WTC11 (cell line): Measurements from ENCODE around the gene LEKR1. TPM values are rescaled to one million over a fixed set of nuclear protein-coding genes. Genes with fewer than 3 reads are reported as not detected.

Source experiments
- ATAC-seq: fragments of 200-7000 bp; cut with Tn5 transposase; 2 replicates; pipeline ENCODE4 v1.10.0; 2021; ENCODE audit warnings: mild to moderate bottlenecking, moderate library complexity
- CTCF ChIA-PET: fragments of 300-600 bp; sonication (Branson Sonifier 250); formaldehyde crosslinking; loops from one replicate; lab custom pipeline; 2021; ENCODE audit warnings: antibody characterized with exemption; lab: Charles Lee
- POLR2A ChIA-PET: fragments of 350-600 bp; sonication (Branson Sonifier 250); formaldehyde crosslinking; loops from one replicate; lab custom pipeline; 2021; ENCODE audit warnings: antibody characterized with exemption; lab: Charles Lee
- DNase-seq: peaks from one replicate; pipeline ENCODE4 v3.0.0; 2021; ENCODE audit warnings: low spot score
- H3K27ac Mint-ChIP-seq: 2 replicates; pipeline ENCODE4 v1.8.0; 2021; ENCODE audit warnings: mixed read lengths
- H3K27me3 Mint-ChIP-seq: 2 replicates; pipeline ENCODE4 v1.8.0; 2021; ENCODE audit warnings: low read depth, mild to moderate bottlenecking, moderate library complexity, mixed read lengths
- H3K36me3 Mint-ChIP-seq: 2 replicates; pipeline ENCODE4 v1.8.0; 2021; ENCODE audit warnings: mixed read lengths
- H3K4me1 Mint-ChIP-seq: 2 replicates; pipeline ENCODE4 v1.8.0; 2022; ENCODE audit warnings: mixed read lengths
- H3K4me3 Mint-ChIP-seq: 2 replicates; pipeline ENCODE4 v1.8.0; 2021; ENCODE audit warnings: mild to moderate bottlenecking, moderate library complexity, mixed read lengths
- H3K9me3 Mint-ChIP-seq: 2 replicates; pipeline ENCODE4 v1.8.0; 2021; ENCODE audit warnings: mixed read lengths
- AFF4 ChIP-seq: sonication (generic); formaldehyde crosslinking; IDR thresholded peaks from 2 replicates; pipeline ENCODE4 v1.8.1; 2023; ENCODE audit warnings: mild to moderate bottlenecking, missing genetic modification reagents, borderline replicate concordance
- ATF3 ChIP-seq: sonication (generic); formaldehyde crosslinking; conservative IDR thresholded peaks from 2 replicates; pipeline ENCODE4 v1.8.1; 2022; ENCODE audit warnings: mild to moderate bottlenecking, missing genetic modification reagents
- CREB1 ChIP-seq: sonication (generic); formaldehyde crosslinking; IDR thresholded peaks from 2 replicates; pipeline ENCODE4 v1.8.0; 2023; ENCODE audit warnings: mild to moderate bottlenecking, missing genetic modification reagents
- E2F1 ChIP-seq: sonication (generic); formaldehyde crosslinking; IDR thresholded peaks from 2 replicates; pipeline ENCODE4 v1.8.0; 2022; ENCODE audit warnings: mild to moderate bottlenecking, missing genetic modification reagents
- ESRRA ChIP-seq: sonication (generic); formaldehyde crosslinking; IDR thresholded peaks from 2 replicates; pipeline ENCODE4 v1.8.1; 2022; ENCODE audit warnings: mild to moderate bottlenecking, missing genetic modification reagents, borderline replicate concordance
- FOXP1 ChIP-seq: sonication (generic); formaldehyde crosslinking; IDR thresholded peaks from 2 replicates; pipeline ENCODE4 v1.8.0; 2022; ENCODE audit warnings: missing genetic modification reagents, mild to moderate bottlenecking, moderate library complexity, borderline replicate concordance
- FOXP4 ChIP-seq: sonication (generic); formaldehyde crosslinking; IDR thresholded peaks from 2 replicates; pipeline ENCODE4 v1.8.0; 2022; ENCODE audit warnings: mild to moderate bottlenecking, missing genetic modification reagents
- GRHL2 ChIP-seq: fragments of 250-450 bp; sonication (Bioruptor Pico); IDR thresholded peaks from 2 replicates; pipeline ENCODE4 v1.8.0; 2022; ENCODE audit warnings: mild to moderate bottlenecking, moderate library complexity; ENCODE audit not compliant: insufficient replicate concordance, severe bottlenecking
- HMGA2 ChIP-seq: fragments of 250-450 bp; sonication (Bioruptor Pico); IDR thresholded peaks from 2 replicates; pipeline ENCODE4 v1.4.0; 2021; ENCODE audit warnings: mild to moderate bottlenecking, moderate library complexity
- IRF1 ChIP-seq: sonication (generic); formaldehyde crosslinking; IDR thresholded peaks from 2 replicates; pipeline ENCODE4 v1.8.0; 2023; ENCODE audit warnings: missing genetic modification reagents
- NR1H2 ChIP-seq: sonication (generic); formaldehyde crosslinking; IDR thresholded peaks from 2 replicates; pipeline ENCODE4 v1.9.0; 2021; ENCODE audit warnings: mild to moderate bottlenecking, moderate library complexity, missing genetic modification reagents
- PRRX2 ChIP-seq: fragments of 250-450 bp; sonication (Bioruptor Pico); IDR thresholded peaks from 2 replicates; pipeline ENCODE4 v1.8.0; 2021; ENCODE audit warnings: mild to moderate bottlenecking
- SMAD3 ChIP-seq: sonication (generic); formaldehyde crosslinking; IDR thresholded peaks from 2 replicates; pipeline ENCODE4 v1.8.0; 2022; ENCODE audit warnings: missing genetic modification reagents, mild to moderate bottlenecking, borderline replicate concordance
- SOX15 ChIP-seq: fragments of 250-450 bp; sonication (Bioruptor Pico); IDR thresholded peaks from 2 replicates; pipeline ENCODE4 v1.9.0; 2021; ENCODE audit warnings: mild to moderate bottlenecking
- ZBTB21 ChIP-seq: sonication (generic); formaldehyde crosslinking; IDR thresholded peaks from 2 replicates; pipeline ENCODE4 v1.8.1; 2023; ENCODE audit warnings: mild to moderate bottlenecking, missing genetic modification reagents, borderline replicate concordance
- ZMAT4 ChIP-seq: fragments of 250-450 bp; sonication (Bioruptor Pico); IDR thresholded peaks from 2 replicates; pipeline ENCODE4 v1.9.0; 2021; ENCODE audit warnings: mild to moderate bottlenecking
- ZNF121 ChIP-seq: sonication (generic); formaldehyde crosslinking; IDR thresholded peaks from 2 replicates; pipeline ENCODE4 v1.8.0; 2023; ENCODE audit warnings: missing genetic modification reagents
- ZNF263 ChIP-seq: sonication (generic); formaldehyde crosslinking; IDR thresholded peaks from 2 replicates; pipeline ENCODE4 v1.8.1; 2022; ENCODE audit warnings: low read depth, mild to moderate bottlenecking, moderate library complexity, missing genetic modification reagents
- ZNF396 ChIP-seq: fragments of 250-450 bp; sonication (Bioruptor Pico); IDR thresholded peaks from 2 replicates; pipeline ENCODE4 v1.8.0; 2021; ENCODE audit warnings: mild to moderate bottlenecking, moderate library complexity, borderline replicate concordance
- ZNF423 ChIP-seq: fragments of 250-450 bp; sonication (Bioruptor Pico); IDR thresholded peaks from 2 replicates; pipeline ENCODE4 v2.1.2; 2022; ENCODE audit warnings: mild to moderate bottlenecking, moderate library complexity
- ZSCAN18 ChIP-seq: fragments of 250-450 bp; sonication (Bioruptor Pico); IDR thresholded peaks from 2 replicates; pipeline ENCODE4 v2.1.2; 2022; ENCODE audit warnings: mild to moderate bottlenecking, moderate library complexity
- total RNA-seq: library from RNA; stranded (reverse); gene quantifications from 3 replicates; pipeline ENCODE4 v1.2.3, GENCODE V29; 2021

The LEKR1 gene
- total RNA-seq, 1 experiment from 2014 or later: 0.09 TPM

GRCh38 chr3:156997351-156997750 lies 171.2 kb downstream of the LEKR1 start:
- Mint-ChIP-seq H3K4me3 (no peak overlapping the region), H3K27ac (no peak overlapping the region), H3K36me3 (no peaks in the 10 kb centered on the region), H3K4me1 (no peaks in the 10 kb centered on the region), H3K27me3 (no peaks in the 10 kb centered on the region)
- ChIA-PET POLR2A (interaction anchor here (1.0 kb wide), 1 partner anchor 85 kb away, joined by 6 read pairs; no protein-coding TSS in a partner anchor), CTCF (no interaction called here)
- ATAC-seq: no peak
- no peak for DNase-seq
- TF ChIP-seq ZNF121 (no peak), IRF1 (CRISPR knock-in tag) (no peak), ESRRA (CRISPR knock-in tag) (no peak), SOX15 (CRISPR knock-in tag) (no peak)
- TF ChIP-seq, all 79 proteins: peak for 0
- no peaks in the 10 kb centered on the region for H3K9me3 Mint-ChIP-seq

- H3K27ac Mint-ChIP-seq: no peak overlapping the region
- H3K27me3 Mint-ChIP-seq: no peaks in the 10 kb centered on the region
- H3K4me1 Mint-ChIP-seq: no peaks in the 10 kb centered on the region
- H3K36me3 Mint-ChIP-seq: no peaks in the 10 kb centered on the region
- CTCF ChIA-PET: interaction anchor here (0.5 kb wide), 1 partner anchor 1652 kb away, joined by 3 read pairs; no protein-coding TSS in a partner anchor
- TF ChIP-seq E2F1 (CRISPR knock-in tag) (no peak), ZNF263 (no peak), GRHL2 (CRISPR knock-in tag) (no peak), ZMAT4 (CRISPR knock-in tag) (no peak), FOXP1 (CRISPR knock-in tag) (no peak), SOX15 (CRISPR knock-in tag) (no peak), FOXP4 (CRISPR knock-in tag) (no peak), CREB1 (no peak), ZSCAN18 (CRISPR knock-in tag) (no peak), ATF3 (CRISPR knock-in tag) (no peak), HMGA2 (CRISPR knock-in tag) (no peak), ZNF396 (CRISPR knock-in tag) (no peak)
- POLR2A ChIA-PET: no interaction called here
- ATAC-seq (no peak), DNase-seq (no peak)
- H3K9me3 Mint-ChIP-seq: peaks cover 9% of the 10 kb centered on the region; the same call in 1 of the 2 replicates
- no peak overlapping the region for H3K4me3 Mint-ChIP-seq
Measured at GRCh38 chr3:157001221-157001957, 175.2 kb downstream of the LEKR1 start.

GRCh38 chr3:157021679-157022078 lies 195.5 kb downstream of the LEKR1 start:
- Mint-ChIP-seq H3K4me3 (no peak overlapping the region), H3K9me3 (no peaks in the 10 kb centered on the region), H3K27ac (no peak overlapping the region), H3K27me3 (no peaks in the 10 kb centered on the region), H3K36me3 (no peaks in the 10 kb centered on the region), H3K4me1 (no peaks in the 10 kb centered on the region)
- CTCF ChIA-PET: no interaction called here
- no peak for ATAC-seq
- POLR2A ChIA-PET: no interaction called here
- DNase-seq: no peak
- TF ChIP-seq SMAD3 (CRISPR knock-in tag) (no peak), NR1H2 (CRISPR knock-in tag) (no peak), ZBTB21 (CRISPR knock-in tag) (no peak), ZNF423 (CRISPR knock-in tag) (no peak), PRRX2 (no peak), AFF4 (CRISPR knock-in tag) (no peak)
